Measurements from ENCODE around the gene ACCS. TPM values are rescaled to one million over a fixed set of nuclear protein-coding genes. Genes with fewer than 3 reads are reported as not detected.

The ACCS gene, protein sequence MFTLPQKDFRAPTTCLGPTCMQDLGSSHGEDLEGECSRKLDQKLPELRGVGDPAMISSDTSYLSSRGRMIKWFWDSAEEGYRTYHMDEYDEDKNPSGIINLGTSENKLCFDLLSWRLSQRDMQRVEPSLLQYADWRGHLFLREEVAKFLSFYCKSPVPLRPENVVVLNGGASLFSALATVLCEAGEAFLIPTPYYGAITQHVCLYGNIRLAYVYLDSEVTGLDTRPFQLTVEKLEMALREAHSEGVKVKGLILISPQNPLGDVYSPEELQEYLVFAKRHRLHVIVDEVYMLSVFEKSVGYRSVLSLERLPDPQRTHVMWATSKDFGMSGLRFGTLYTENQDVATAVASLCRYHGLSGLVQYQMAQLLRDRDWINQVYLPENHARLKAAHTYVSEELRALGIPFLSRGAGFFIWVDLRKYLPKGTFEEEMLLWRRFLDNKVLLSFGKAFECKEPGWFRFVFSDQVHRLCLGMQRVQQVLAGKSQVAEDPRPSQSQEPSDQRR
- total RNA-seq: 1 to 10 TPM; 2.1 to 2.8 TPM

DNA sequence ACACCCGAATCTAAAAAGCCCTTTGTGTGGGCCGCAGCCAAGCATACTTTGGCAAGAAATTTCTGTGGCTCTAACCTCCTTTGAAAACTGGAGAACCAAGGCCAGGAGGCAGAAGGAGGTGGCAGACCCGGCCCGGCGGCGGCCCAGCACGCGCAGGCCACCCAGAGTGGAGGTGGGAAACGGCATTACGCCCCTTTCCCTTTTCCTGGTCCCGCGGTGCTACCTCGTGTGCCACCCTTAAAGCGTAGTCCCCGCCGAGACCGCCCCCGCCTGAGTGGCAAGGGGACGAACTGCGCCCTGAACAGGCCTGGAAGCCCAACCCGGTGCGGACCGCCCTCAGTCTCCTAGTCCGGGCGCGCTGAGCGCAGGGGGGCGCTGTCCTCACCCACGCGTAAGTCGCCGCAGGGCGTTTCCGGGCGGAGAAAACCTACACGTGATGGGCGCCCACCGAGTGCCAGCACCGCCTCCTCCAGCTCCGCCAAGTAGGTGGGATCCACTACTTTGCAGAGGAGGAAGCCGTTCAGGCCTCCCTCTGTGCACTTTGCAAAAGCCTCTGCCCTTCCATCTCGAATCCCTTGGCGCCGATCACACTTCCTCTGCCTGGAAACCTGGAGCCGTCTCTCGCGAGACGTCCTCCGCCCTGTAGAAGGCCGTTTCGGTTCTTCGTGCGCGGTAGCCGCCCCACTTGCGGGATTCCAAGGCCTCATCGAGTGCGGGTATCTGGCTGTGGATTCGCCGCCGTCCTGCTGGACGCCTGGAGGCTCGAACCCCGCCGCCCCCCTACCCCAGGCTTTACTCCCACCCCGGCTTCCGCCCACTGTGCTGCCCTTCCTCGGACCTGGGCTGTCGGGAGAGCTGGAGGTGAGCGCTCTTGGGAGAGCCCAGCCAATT, at the start of gene ACCS:
TSS of gene ACCS (plus strand) at position 430 of the 891 bp plus-strand sequence. CDS start 1,358 bp downstream, outside the sequence.
- POLR2A ChIA-PET: interaction anchor here (0.6 kb wide), 1 partner anchor 1856 kb away, joined by 3 read pairs; no protein-coding TSS in a partner anchor
- CTCF ChIA-PET: interaction anchor here (0.6 to 1.5 kb wide), 6 partner anchors 12 to 235 kb away, joined by 3 to 4 read pairs (median 3); no protein-coding TSS in a partner anchor

DNA sequence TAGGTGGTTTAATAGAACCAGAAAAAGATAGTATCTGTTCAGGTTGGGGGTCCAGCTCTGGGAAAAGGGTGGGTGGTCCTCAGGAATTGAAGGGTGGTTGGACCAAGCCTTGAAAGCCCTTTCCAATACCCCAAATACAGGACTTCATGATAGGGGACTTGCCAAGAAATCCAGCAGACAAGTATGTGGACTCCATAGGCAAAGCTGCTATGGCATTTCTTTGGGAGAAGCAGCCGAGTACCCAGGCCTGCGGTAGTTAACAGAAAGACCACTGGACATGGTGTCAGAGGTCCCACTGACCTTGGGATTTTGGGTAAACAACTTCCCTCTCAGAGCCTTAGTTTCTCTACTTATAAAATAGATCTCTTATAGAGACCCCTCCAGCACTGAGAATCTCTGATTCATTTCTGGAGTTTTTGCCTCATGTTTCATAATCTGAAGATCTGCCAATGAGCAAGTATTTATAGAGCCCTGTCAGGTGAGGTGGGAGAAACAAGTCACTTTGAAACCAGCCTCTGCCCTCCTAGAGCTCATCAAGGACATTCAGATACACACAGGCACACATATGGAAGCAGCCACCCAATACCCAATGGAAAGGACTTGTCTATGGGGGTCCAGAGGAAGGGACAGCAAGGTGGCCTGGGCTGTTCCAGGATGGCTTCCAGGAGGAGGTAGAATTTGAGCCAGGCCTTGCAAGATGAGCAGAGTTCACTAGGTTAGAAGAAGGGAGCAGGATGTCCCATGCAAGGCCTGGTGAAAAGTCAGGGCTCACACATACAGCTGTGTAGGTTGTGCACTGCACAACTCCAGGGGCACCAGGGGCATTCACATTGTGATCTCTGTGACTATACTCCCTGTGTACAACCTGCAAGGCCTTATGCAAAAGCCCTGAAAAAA, 49.3 kb upstream of the ACCS start:
- ChIA-PET CTCF (no interaction called here), POLR2A (no interaction called here)

DNA sequence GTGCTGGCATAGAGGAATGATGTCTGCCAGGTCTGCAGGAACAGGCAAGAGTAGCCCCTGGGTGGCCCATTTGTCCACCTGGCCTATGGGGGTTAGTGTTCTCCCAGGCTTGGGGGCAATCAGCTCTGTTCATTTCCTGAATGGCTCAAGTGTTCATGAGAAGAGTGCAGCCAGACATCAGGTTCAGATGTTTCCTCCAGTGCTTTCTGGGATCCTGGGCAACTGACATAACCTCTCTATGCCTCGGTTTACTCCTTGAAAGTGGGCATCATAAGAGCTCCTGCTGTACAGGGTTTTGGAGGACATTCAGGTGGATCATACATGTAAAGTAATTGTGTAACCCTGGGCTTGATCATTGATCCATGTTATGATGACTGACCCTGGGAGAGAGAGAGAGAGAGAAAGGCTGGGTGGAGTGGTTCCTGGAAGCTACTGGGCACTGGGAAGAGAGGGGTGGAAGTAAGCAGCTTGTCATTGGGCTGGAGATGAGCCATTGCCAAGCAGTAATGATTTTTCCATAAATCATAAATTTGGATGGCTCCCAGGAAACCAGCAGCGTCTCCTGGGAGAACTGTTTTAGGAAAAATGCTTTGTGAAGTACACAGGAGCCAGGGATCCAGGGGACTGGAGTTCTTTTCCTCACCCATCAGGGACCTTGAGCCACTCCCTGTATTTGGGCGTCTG, 48.5 kb upstream of the ACCS start:
- CTCF ChIA-PET: no interaction called here
- POLR2A ChIA-PET: no interaction called here

DNA sequence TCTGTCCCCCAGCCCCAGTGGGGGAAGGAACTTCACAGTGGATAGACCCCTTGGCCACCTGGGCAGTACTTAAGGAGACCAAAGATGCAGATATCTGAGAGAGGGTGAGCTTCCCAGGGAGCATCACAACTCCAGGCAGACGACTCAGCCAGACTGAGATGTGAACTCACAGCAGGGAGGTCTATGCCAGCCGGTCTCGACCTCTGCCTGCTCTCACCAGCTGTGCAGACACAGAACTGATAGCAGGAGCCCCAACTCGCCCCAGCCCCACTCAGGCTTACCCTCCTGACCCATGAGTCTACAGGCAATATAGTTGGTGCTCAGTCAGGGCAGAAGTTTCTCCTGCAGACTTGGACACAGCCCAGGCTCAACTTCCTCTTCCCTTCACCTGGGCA, 47.9 kb upstream of the ACCS start:
- CTCF ChIA-PET: no interaction called here

DNA sequence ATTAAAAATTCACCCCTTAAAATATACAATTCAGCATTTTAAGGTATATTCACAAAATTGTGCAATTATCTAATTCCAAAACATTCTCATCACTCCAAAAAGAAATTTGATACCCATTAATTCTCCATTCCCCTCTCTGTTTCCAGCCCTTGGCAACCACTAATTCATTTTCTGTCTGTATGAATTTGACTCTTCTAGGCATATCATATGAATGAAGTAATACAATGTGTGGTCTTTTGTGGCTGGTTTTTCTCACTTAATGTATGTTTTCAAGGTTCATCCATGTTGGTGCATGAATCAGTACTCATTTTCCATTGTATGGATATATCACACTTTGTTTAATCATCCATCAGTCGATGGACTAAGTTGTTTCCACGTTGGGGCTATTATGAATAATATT, 47.2 kb upstream of the ACCS start:
- ChIA-PET CTCF (no interaction called here), POLR2A (no interaction called here)

More for the DNA sequence above, 47.9 kb upstream of the ACCS start:
- POLR2A ChIA-PET: no interaction called here

DNA sequence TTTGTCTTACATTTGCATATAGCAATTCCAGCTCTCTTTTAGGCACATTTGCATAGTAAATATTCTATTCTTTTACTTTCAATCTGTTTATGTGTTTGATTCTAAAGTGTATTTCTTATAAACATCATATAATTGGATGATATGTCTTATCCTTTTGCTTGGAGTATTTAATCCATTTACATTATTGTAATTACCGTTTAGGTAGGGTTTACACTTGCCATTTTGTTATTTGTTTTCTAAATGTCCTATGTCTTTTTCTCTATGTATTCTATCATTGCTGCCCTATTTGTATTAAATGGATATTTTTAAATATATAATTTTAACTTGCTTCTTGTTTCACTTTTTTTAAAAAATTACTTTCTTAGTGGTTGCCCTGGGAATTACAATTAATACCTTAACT, 41.1 kb upstream of the ACCS start:
- POLR2A ChIA-PET: no interaction called here
- CTCF ChIA-PET: no interaction called here

DNA sequence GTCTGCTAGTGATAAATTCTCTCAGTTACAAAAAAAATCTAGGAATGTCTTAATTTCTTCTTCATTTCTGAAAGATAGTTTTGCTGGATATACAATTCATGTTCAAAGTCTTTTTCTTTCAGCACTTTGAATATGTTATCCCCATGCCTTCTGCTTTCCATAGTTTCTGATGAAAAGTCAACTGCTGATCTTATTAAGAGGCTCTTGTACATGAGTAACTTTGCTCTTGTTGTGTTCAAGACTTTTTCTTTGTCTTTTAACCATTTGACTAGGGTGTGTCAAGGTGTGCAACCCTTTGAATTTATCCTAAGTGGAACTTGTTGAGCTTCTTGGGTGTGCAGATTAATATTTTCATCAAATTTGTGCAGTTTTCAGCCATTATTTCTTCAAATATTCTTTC, 40.3 kb upstream of the ACCS start:
- POLR2A ChIA-PET: no interaction called here
- CTCF ChIA-PET: no interaction called here

DNA sequence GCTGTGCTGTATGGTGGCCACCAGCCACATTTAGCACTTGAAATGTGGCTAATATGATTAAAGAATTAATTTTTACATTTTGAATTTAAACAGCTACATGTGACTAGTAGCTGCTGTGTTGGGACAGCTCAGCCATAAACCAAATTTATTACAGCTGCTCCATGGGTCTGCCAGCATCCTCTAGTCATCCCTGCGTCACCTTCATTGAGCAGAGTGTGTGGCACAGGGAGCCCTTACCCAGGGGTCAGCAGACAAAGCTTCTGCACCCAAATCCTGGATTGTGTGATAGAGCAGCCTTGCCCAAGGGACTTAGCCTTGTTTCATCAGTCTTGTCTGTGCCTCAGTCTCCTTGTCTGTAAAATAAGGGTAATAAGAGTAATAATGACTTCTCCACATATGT, 37.7 kb upstream of the ACCS start:
- POLR2A ChIA-PET: no interaction called here
- CTCF ChIA-PET: no interaction called here

DNA sequence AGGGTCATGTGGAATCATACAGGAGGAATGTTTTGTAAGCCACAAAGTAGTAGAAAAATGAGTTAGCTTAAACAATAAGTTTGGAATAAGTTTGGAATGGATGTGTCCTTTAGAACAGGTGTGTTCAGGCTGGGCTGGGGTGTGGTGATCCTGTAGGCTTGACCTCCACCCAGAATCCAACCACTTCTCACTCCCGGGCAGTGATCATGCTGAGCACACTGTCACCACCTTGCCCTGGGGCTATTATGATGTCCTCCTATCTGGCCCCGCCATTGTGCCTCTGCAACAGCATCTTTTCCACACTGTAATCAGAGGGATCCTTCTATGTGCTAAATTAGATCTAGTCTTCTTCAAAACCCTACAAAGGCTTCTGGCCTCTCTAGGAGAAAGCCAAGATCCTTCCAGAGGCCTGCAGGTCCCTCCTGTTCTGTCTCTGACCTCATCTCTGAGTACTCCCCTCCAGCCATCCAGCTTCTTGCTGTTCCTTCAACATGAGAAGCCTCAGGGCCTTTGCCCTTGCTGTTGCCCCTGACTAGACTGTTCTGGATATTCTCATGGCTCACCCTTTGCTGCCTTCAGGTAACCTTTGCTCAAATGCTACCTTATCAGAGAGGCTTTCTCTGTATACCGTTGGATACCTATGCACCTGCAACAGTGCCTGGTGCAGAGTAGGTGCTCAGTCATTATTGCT, 37.1 kb upstream of the ACCS start:
- CTCF ChIA-PET: no interaction called here

DNA sequence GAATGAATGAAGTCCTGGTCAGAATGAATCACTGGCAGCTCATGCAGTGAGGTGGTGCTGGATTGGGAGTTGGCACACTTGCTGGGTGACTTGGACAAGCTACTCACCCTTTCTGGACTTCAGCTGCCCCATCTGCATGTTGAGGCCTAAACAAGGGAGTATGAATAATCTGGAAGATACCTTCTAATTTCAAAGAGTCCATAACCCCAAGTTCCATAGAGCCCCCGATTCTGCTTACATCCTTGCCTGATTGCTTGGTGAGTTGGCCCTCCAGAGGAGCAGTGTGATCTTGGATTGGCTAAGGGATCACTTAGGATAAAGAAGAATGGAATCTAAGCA, 36.6 kb upstream of the ACCS start:
- POLR2A ChIA-PET: no interaction called here
- CTCF ChIA-PET: no interaction called here

More for the DNA sequence above, 37.1 kb upstream of the ACCS start:
- POLR2A ChIA-PET: no interaction called here

DNA sequence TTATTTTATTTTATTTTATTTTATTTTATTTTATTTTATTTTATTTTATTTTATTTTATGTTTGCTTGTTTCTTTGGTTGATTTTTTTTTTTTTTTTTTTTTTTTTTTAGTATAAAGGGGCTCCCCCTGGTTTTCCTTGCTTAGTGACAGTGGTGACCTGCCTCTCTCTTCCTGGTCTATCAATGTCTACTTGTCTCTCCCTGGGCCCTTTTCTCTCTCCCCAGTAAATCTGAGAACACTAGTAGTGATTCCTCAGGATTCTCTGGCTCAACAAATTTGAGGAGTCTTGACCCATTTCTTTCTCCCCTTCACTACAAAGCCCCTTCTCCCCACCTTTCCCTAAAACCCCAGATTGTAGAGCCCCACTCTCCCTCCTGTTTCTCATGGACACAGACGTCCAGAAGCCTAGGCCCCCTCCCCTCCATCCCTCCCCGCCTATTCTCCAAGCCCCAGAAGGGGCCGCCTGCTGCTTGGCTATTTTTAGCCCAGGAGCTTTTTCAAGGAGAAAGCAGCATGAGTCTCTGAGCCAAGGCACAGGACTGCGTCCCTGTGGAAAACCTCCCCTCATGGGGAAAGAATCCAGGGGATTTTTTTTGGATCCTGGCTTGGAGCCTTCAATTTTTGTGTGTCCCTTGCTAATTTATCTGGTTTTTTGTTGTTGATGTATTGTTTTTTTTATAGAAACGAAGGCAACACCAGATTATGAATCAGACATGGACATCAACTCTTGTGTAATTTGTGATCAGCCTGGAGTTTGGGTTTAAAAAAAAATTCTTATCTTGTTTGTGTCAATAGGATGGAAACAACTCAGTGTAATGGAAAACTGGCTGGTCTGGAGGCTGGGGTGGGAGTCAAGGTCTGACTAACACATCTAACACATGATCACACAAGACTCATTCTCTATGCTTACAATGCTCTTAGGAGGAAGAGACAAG, 35.8 kb upstream of the ACCS start:
- CTCF ChIA-PET: no interaction called here

DNA sequence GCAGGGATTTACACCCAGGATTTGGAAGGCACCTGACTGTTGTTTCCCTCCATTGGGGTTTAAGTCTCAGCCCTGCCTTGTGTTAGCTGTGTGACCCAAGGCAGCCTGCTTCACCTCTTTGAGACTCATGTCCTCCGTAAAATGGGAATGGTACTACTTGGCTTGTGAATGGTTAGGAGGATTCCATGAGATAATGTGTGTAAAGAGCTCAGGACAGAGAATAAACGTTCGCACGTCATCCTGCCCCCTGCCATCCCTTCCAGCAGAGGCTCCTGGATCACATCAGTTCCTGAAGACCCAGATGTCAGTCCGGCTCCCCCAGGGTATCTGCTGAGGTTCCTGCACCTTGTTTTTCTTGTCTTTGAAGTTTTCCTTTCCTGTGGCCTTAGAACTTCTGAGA, 35.1 kb upstream of the ACCS start:
- POLR2A ChIA-PET: no interaction called here
- CTCF ChIA-PET: no interaction called here

More for the DNA sequence above, 35.8 kb upstream of the ACCS start:
- POLR2A ChIA-PET: no interaction called here

DNA sequence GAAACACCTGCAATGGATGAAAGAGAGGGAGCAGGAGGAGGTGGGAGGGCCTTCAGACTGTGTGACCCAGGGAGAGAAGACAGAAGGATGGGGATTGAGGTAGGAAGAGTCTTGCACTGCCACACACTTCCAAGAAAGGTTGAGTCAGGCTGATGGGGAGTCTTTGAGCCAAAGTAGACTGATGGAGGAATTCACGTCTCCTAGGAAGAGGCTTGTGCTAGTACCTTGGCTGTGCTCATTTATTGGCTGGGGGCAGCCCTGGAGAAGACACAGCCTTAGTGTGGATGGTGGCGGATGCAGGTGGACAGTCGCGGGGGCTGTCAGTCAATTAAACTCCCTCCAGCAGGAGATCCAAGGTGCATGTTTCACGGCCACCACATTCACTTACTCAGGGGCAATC, 34.5 kb upstream of the ACCS start:
- POLR2A ChIA-PET: no interaction called here
- CTCF ChIA-PET: no interaction called here

DNA sequence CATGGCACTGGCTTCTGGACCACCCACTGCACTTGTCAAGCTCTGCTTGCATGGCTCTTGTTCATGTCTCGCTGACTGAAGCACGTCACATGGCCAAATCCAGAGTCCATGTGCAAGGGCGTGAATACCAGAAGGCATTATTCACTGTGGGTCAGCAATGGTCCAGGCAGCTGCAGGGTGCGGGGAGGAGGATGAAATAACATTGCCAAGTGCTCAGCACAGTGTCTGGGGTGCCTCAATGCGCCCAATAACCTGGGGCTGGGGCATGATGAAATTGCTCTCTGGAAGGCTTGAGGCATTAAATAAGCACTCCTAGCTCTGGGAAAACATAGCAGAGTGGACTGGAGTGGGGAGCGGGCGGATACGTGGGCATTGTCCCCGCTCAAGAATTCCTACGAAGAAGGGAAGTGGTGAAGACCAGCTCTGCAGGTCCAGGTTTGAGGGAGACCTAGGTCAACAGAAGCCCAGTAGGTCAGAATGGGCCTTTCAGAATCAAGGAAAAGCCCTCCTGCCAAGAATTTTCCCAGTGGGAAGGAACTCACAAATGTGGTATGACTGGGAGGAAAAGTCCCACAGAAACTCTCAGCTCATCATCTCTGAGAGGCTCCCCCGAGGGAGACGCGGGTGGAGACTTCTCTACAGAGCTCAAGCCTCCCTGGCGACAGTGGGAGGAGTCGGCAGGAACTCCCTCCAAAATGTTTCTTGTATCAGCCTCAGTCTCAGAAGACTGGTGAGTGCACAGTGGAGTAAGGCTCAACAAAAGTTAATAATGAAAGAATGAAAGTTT, 33.6 kb upstream of the ACCS start:
- ChIA-PET POLR2A (no interaction called here), CTCF (no interaction called here)

DNA sequence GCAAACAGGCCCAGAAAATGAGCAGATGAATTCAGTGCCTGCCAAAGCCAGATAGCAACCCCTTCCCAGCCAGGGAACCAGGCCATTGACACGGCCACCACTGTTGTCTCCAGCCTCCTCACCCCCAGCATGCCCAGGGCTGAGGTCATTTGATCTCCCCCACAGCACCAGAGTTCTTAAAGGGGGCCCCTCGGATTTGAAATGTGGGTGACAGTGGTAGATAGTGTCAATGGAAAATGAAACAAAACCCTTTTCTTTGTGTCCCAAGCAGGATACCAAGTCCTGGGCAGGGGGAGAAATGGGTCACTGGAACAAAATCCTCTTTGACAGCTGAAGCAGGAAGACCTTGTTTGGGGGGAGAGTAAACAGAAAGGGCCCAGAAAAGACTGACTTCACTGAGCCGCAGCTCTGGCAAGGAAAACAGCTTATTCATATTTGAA, 32.6 kb upstream of the ACCS start:
- CTCF ChIA-PET: no interaction called here
- POLR2A ChIA-PET: no interaction called here

DNA sequence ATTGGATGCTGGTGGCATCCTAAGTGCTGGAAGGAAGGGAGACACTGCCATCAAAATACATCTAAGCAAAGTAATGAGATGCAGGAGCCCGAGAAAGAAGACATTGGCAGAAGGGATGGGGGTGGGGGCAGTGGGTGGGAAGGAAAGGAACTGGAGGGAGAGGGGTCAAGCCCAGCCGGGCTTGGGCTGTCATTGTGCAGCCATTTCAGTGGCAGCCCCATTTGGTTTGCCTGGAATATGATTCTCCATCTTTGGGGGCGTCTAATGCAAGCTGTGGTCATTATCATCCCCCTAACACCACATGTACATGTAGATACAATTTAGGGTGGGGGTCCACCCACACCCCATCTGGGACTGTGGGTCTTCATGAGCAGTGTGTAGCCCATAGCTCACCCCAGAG, 32.2 kb upstream of the ACCS start:
- CTCF ChIA-PET: interaction anchor here (1.6 kb wide), 1 partner anchor 144 kb away, joined by 5 read pairs; no protein-coding TSS in a partner anchor
- POLR2A ChIA-PET: no interaction called here

DNA sequence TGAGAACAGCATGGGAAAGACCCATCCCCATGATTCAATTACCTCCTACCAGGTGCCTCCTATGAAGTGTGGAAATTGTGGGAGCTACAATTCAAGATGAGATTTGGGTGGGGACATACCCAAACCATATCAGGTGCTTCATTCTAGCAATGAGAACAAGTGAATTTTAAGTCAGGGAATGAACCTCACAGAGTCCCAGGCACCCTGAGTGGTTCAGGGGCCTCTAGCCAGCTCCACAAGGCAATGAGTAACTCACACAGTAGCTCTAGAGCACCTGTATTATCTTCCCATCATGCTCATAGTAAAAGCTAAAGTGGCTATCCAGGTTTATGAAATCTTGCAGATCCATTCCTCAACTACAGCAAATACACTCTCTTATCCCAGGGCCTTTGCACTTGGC, 31.4 kb upstream of the ACCS start:
- ChIA-PET POLR2A (no interaction called here), CTCF (interaction anchor here (1.6 kb wide), 1 partner anchor 145 kb away, joined by 5 read pairs; no protein-coding TSS in a partner anchor)

Measured in activated CD8-positive, alpha-beta memory T cell treated with anti-CD3 and anti-CD28 coated beads for 36 hours (primary cell).